Transverse colon (tissue), 4 donors: ENCODE data around the gene COMMD1. TPM values are rescaled to one million over a fixed set of nuclear protein-coding genes. Genes with fewer than 3 reads are reported as not detected.
A peak's percentile ranks its signal among the peaks of the same experiment; 100 is the strongest.

ENCODE experiments used
- DNase-seq: peaks from one replicate; pipeline ENCODE4 v3.0.0-alpha.2; 2019
- H3K27ac ChIP-seq, 4 donors: fragments of 200-600 bp; sonication (generic); 2 replicates each; pipeline ENCODE4 v1.5.1; 2016 to 2018; ENCODE audit warnings: inconsistent platforms in 4 of 4
- H3K27me3 ChIP-seq: fragments of 200-600 bp; sonication (generic); 2 replicates; pipeline ENCODE4 v1.5.1; 2017; ENCODE audit warnings: inconsistent platforms
- H3K36me3 ChIP-seq, 4 donors: fragments of 200-600 bp; sonication (generic); 2 replicates each; pipeline ENCODE4 v1.5.1; 2017 to 2019; ENCODE audit warnings: inconsistent platforms in 4 of 4
- H3K4me1 ChIP-seq, 4 donors: fragments of 200-600 bp; sonication (generic); 2 replicates each; pipeline ENCODE4 v1.5.1; 2017 to 2020; ENCODE audit warnings: inconsistent platforms in 4 of 4
- H3K4me3 ChIP-seq, 4 donors: fragments of 200-600 bp; sonication (generic); 1 replicate in 1 of 4; 2 replicates in 3 of 4; pipeline versions ENCODE4 v1.5.1 to v1.6.1; 2017 to 2019; ENCODE audit warnings: inconsistent platforms in 4 of 4
- H3K9me3 ChIP-seq, 2 donors: fragments of 200-600 bp; sonication (generic); 2 replicates each; pipeline ENCODE4 v1.5.1; 2017 to 2019; ENCODE audit warnings: inconsistent platforms in 2 of 2
- CTCF ChIP-seq, 5 experiments: fragments of 200-600 bp in 3 of 5; fragments of 450-650 bp in 2 of 5; sonication (generic) in 3 of 5; IDR thresholded peaks; 1 replicate in 2 of 5; 2 replicates in 3 of 5; pipeline ENCODE4 v1.5.1; 2016 to 2017; ENCODE audit warnings: antibody characterized with exemption in 5 of 5, inconsistent platforms in 3 of 5, mild to moderate bottlenecking in 2 of 5, moderate library complexity in 1 of 5
- EP300 ChIP-seq: sonication (generic); formaldehyde crosslinking; IDR thresholded peaks from one replicate; pipeline ENCODE4 v1.6.1; 2017; ENCODE audit warnings: antibody characterized with exemption, low read depth
- POLR2A ChIP-seq: fragments of 450-650 bp; IDR thresholded peaks from one replicate; pipeline ENCODE4 v1.6.1; 2016; ENCODE audit warnings: antibody characterized with exemption, mild to moderate bottlenecking, moderate library complexity
- POLR2AphosphoS5 ChIP-seq, 3 donors: sonication (generic); formaldehyde crosslinking; IDR thresholded peaks; one replicate each; pipeline ENCODE4 v1.6.1; 2016; ENCODE audit warnings: antibody characterized with exemption in 3 of 3
- WGBS, 2 donors: methylation state at CpG; one replicate each; pipeline ENCODE4 v1.1.5; 2018; ENCODE audit warnings: low coverage in 1 of 2; 5-methylcytosine and 5-hydroxymethylcytosine counted together
- in situ Hi-C, 4 donors: fragments of 200-750 bp; cut with MboI; loops; one replicate each; pipeline versions ENCODE4 v1.15.0 to v1.15.1; 2017; ENCODE audit warnings: low sequenced_read_pairs in 3 of 4, low pct_ligation_motif_present in 1 of 4, low pct_unique_long_range_greater_than_20kb in 1 of 4
- intact Hi-C: fragments of 100-400 bp; cut with DNase I; formaldehyde crosslinking; loops from one replicate; pipeline ENCODE4 v1.15.1; 2023; ENCODE audit warnings: low total_unique reads
- total RNA-seq, 4 donors: library from RNA; depleted of rRNA; stranded (reverse); fragments of >200 nt; gene quantifications; one replicate each; pipeline ENCODE4 v1.1.0, GENCODE V29; 2016

COMMD1 gene
- total RNA-seq, 4 donors from 2014 or later, result 28.9 to 61.0 (median 36.8) TPM

GRCh38 chr2:62074233-62074632 lies 168.8 kb downstream of the COMMD1 start:
- in situ Hi-C loops, result no loop called here
- Histone ChIP-seq H3K27ac (no peak overlapping the region), H3K9me3 (no peaks in the 10 kb centered on the region), H3K27me3 (no peaks in the 10 kb centered on the region), H3K4me3 (no peak overlapping the region), H3K4me1 (peaks cover 0 to 5% (median 2%) of the 10 kb centered on the region in 4 donors), H3K36me3 (no peaks in the 10 kb centered on the region)
- intact Hi-C loops, result no loop called here
- TF ChIP-seq POLR2A (no peak), EP300 (no peak), POLR2AphosphoS5 (IDR thresholded peaks at IDR 0.05) (no peak), CTCF (IDR thresholded peaks at IDR 0.05) (no peak)
- DNase-seq, result no peak
- WGBS, 2 donors, result 82 to 100% methylated on average over 1 to 2 of the region's 2 CpGs

DNA sequence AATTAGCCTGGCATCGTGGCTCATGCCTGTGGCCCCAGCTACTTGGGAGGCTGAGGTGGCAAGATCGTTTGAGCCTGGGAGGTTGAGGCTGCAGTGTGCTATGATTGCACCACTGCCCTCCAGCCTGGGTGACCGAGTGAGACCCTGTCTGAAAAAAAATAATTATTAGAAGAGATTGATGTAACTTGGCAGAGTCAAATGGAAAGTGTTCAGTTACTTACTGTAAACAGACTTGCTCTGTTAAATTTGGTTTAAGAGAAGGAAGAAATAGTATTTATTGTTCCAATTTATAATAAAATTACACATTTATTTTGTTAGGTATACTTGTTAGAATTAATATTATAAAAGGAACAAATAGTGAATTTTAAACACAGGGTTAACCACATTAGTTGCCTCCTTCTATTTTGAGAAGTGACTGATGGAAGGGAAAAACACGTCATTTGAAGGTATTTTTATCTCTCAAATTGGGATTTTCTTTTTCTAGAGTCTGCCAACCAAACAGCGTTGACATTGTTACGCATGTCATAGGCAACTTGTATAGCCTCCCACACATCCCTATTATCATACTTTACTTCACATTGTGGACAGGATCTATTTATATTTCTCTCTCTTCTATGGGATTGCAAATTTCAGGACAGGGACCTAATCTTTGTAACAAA lies 171.6 kb downstream of the COMMD1 start:
- peak overlapping the region in 1 of 4 donors; percentile 16 for H3K27ac ChIP-seq
- peaks cover 0 to 6% (median 0%) of the 10 kb centered on the region in 4 donors for H3K4me1 ChIP-seq
- H3K4me3 ChIP-seq, result no peak overlapping the region
- H3K36me3 ChIP-seq, result no peaks in the 10 kb centered on the region
- in situ Hi-C loops, result no loop called here
- no peaks in the 10 kb centered on the region for H3K9me3 ChIP-seq
- no peak for DNase-seq
- intact Hi-C loops, result no loop called here
- no peaks in the 10 kb centered on the region for H3K27me3 ChIP-seq
- TF ChIP-seq EP300 (no peak), CTCF (IDR thresholded peaks at IDR 0.05) (no peak), POLR2A (no peak), POLR2AphosphoS5 (IDR thresholded peaks at IDR 0.05) (no peak)
- WGBS, 2 donors, result 66 to 72% methylated on average over 5 to 6 of the region's 6 CpGs

GRCh38 chr2:62084801-62085200 lies 179.3 kb downstream of the COMMD1 start:
- TF ChIP-seq POLR2AphosphoS5 (IDR thresholded peaks at IDR 0.05), result no peak
- TF ChIP-seq EP300, result no peak
- no peak for TF ChIP-seq POLR2A
- no peak for TF ChIP-seq CTCF (IDR thresholded peaks at IDR 0.05)
- DNase-seq, result no peak
- Histone ChIP-seq H3K27me3 (no peaks in the 10 kb centered on the region), H3K4me3 (no peak overlapping the region), H3K9me3 (no peaks in the 10 kb centered on the region), H3K36me3 (no peaks in the 10 kb centered on the region), H3K27ac (no peak overlapping the region), H3K4me1 (no peaks in the 10 kb centered on the region)
- intact Hi-C loops, result no loop called here
- WGBS, 2 donors, result 74 to 75% methylated on average over 1 of the region's 1 CpG
- in situ Hi-C loops, result no loop called here

- H3K4me1 ChIP-seq, result no peaks in the 10 kb centered on the region
- H3K4me3 ChIP-seq, result no peak overlapping the region
- no peaks in the 10 kb centered on the region for H3K36me3 ChIP-seq
- intact Hi-C loops, result no loop called here
- in situ Hi-C loops, result no loop called here
- no peak for DNase-seq
- H3K27me3 ChIP-seq, result no peaks in the 10 kb centered on the region
- no peak overlapping the region for H3K27ac ChIP-seq
- WGBS, 2 donors, result 83 to 95% methylated on average over 3 of the region's 3 CpGs
- no peaks in the 10 kb centered on the region for H3K9me3 ChIP-seq
- no peak for TF ChIP-seq POLR2A
- TF ChIP-seq CTCF (IDR thresholded peaks at IDR 0.05), result no peak
- no peak for TF ChIP-seq EP300
These were observed 184.2 kb downstream of the COMMD1 start for GRCh38 chr2:62089658-62090057.
